ENCODE data around the gene TM4SF20.

DNA sequence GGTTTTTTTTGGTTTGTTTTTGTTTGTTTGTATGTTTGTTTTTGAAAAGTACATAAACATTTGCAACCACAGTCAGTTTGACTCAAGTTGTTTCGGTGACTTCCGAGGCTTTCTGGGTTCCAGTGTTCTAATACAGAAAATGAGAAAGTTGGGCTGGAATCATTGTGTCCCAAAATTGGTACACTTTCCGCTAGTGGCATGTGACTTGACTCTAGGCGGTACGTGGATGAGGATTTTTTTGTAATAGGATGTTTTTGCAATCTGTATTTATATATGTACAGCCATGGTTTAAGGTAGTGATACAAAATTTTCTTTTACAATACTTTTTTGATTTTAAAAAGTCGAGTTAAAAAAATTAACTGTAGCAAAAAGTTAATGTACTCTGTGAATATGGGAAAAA is 52.3 kb downstream of the TM4SF20 start:
- TF ChIP-seq, protein P1, sequence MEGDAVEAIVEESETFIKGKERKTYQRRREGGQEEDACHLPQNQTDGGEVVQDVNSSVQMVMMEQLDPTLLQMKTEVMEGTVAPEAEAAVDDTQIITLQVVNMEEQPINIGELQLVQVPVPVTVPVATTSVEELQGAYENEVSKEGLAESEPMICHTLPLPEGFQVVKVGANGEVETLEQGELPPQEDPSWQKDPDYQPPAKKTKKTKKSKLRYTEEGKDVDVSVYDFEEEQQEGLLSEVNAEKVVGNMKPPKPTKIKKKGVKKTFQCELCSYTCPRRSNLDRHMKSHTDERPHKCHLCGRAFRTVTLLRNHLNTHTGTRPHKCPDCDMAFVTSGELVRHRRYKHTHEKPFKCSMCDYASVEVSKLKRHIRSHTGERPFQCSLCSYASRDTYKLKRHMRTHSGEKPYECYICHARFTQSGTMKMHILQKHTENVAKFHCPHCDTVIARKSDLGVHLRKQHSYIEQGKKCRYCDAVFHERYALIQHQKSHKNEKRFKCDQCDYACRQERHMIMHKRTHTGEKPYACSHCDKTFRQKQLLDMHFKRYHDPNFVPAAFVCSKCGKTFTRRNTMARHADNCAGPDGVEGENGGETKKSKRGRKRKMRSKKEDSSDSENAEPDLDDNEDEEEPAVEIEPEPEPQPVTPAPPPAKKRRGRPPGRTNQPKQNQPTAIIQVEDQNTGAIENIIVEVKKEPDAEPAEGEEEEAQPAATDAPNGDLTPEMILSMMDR (IDR thresholded peaks at IDR 0.05; ENCODE audit: poor library complexity, severe bottlenecking) = no peak
- no peak for TF ChIP-seq EP300 (conservative IDR thresholded peaks at IDR 0.05; ENCODE audit: poor library complexity, severe bottlenecking)
